A673 (cell line): ENCODE data around the gene BNC2. TPM values are rescaled to one million over a fixed set of nuclear protein-coding genes. Genes with fewer than 3 reads are reported as not detected.

Experiments
- BruUV-seq: library from RNA; stranded (reverse); fragments of 400-500 nt; replicated peaks from 2 replicates; lab custom pipeline; 2021; lab: Mats Ljungman, UMichigan
- CTCF ChIA-PET: fragments of 300-600 bp; sonication (Branson Sonifier 250); formaldehyde crosslinking; loops from one replicate; lab custom pipeline; 2022; ENCODE audit warnings: antibody characterized with exemption; lab: Charles Lee
- POLR2A ChIA-PET: fragments of 300-600 bp; sonication (Branson Sonifier 250); formaldehyde crosslinking; loops from one replicate; lab custom pipeline; 2022; ENCODE audit warnings: antibody characterized with exemption; ENCODE audit not compliant: low non-redundant PET; lab: Charles Lee
- DNase-seq: peaks from one replicate; pipeline ENCODE4 v3.0.0-alpha.2; 2015; ENCODE audit warnings: low spot score
- H3K27ac ChIP-seq: fragments of 200-600 bp; sonication (generic); 2 replicates; pipeline ENCODE4 v1.5.1; 2016; ENCODE audit warnings: mixed run types, low read depth, mild to moderate bottlenecking, mixed read lengths, antibody characterized with exemption, low read length; ENCODE audit not compliant: poor library complexity, severe bottlenecking
- H3K27me3 ChIP-seq: fragments of 200-600 bp; sonication (generic); replicated peaks from 2 replicates; pipeline ENCODE4 v1.6.1; 2017; ENCODE audit warnings: mixed run types, low read depth, mild to moderate bottlenecking, mixed read lengths, antibody characterized with exemption, low read length; ENCODE audit not compliant: insufficient read depth, poor library complexity
- H3K36me3 ChIP-seq: fragments of 200-600 bp; sonication (generic); 2 replicates; pipeline ENCODE4 v1.6.1; 2016; ENCODE audit warnings: mixed run types, mild to moderate bottlenecking, mixed read lengths, antibody characterized with exemption, low read length; ENCODE audit not compliant: insufficient read depth, poor library complexity, severe bottlenecking
- H3K4me1 ChIP-seq: fragments of 200-600 bp; sonication (generic); 2 replicates; pipeline ENCODE4 v1.6.1; 2017; ENCODE audit warnings: mixed run types, mild to moderate bottlenecking, mixed read lengths, antibody characterized with exemption, low read length; ENCODE audit not compliant: insufficient read depth, poor library complexity, severe bottlenecking
- H3K4me3 ChIP-seq: fragments of 200-600 bp; sonication (generic); 2 replicates; pipeline ENCODE4 v1.5.1; 2016; ENCODE audit warnings: low read depth, mixed run types, mild to moderate bottlenecking, mixed read lengths, low read length; ENCODE audit not compliant: poor library complexity, severe bottlenecking
- H3K9me3 ChIP-seq: fragments of 200-600 bp; sonication (generic); 2 replicates; pipeline ENCODE4 v1.6.1; 2016; ENCODE audit warnings: mixed run types, low read depth, mild to moderate bottlenecking, mixed read lengths, antibody characterized with exemption, low read length; ENCODE audit not compliant: poor library complexity, severe bottlenecking
- CTCF ChIP-seq: fragments of 300-800, 200-600 bp; sonication (generic); conservative IDR thresholded peaks from 2 replicates; pipeline ENCODE4 v1.5.1; 2017; ENCODE audit warnings: low read depth, mild to moderate bottlenecking, antibody characterized with exemption, low read length, moderate library complexity, mixed read lengths
- EZH2 ChIP-seq: fragments of 200-600 bp; sonication (generic); IDR thresholded peaks from 2 replicates; pipeline ENCODE4 v1.6.1; 2017; ENCODE audit warnings: borderline replicate concordance, low read depth, mild to moderate bottlenecking, mixed read lengths, antibody characterized with exemption, low read length; ENCODE audit not compliant: poor library complexity, severe bottlenecking
- intact Hi-C: fragments of 100-400 bp; cut with micrococcal nuclease; formaldehyde crosslinking; loops from one replicate; pipeline ENCODE4 v1.10.0; 2022; ENCODE audit not compliant: unreplicated experiment
- total RNA-seq: library from RNA; stranded (reverse); gene quantifications from 2 replicates; pipeline ENCODE4 v1.2.3, GENCODE V29; 2021

BNC2 gene
- total RNA-seq, 1 experiment from 2014 or later = 0.45 TPM

GRCh38 chr9:16450043-16450442 lies 420.4 kb downstream of the BNC2 start:
- Histone ChIP-seq H3K36me3 (no peaks in the 10 kb centered on the region), H3K4me1 (no peaks in the 10 kb centered on the region), H3K27ac (no peak overlapping the region), H3K9me3 (no peaks in the 10 kb centered on the region), H3K27me3 (peaks cover 13% of the 10 kb centered on the region), H3K4me3 (no peak overlapping the region)
- no peak for DNase-seq
- no TSS peak for BruUV-seq
- intact Hi-C loops = no loop called here
- ChIA-PET CTCF (no interaction called here), POLR2A (no interaction called here)
- no peak for TF ChIP-seq EZH2
- TF ChIP-seq CTCF = no peak

- no peak overlapping the region for H3K27ac ChIP-seq
- ChIA-PET CTCF (no interaction called here), POLR2A (no interaction called here)
- H3K27me3 ChIP-seq = peaks cover 17% of the 10 kb centered on the region
- H3K36me3 ChIP-seq = no peaks in the 10 kb centered on the region
- DNase-seq = no peak
- no peaks in the 10 kb centered on the region for H3K4me1 ChIP-seq
- no peak for TF ChIP-seq EZH2
- TF ChIP-seq CTCF = no peak
- no peaks in the 10 kb centered on the region for H3K9me3 ChIP-seq
- no TSS peak for BruUV-seq
- intact Hi-C loops = no loop called here
- no peak overlapping the region for H3K4me3 ChIP-seq
Observed at GRCh38 chr9:16449076-16449730, 421.3 kb downstream of the BNC2 start.

- no peaks in the 10 kb centered on the region for H3K36me3 ChIP-seq
- BruUV-seq = no TSS peak
- intact Hi-C loops = no loop called here
- ChIA-PET POLR2A (no interaction called here), CTCF (no interaction called here)
- H3K27ac ChIP-seq = no peak overlapping the region
- H3K9me3 ChIP-seq = no peaks in the 10 kb centered on the region
- no peak for TF ChIP-seq EZH2
- TF ChIP-seq CTCF = no peak
- peaks cover 20% of the 10 kb centered on the region for H3K27me3 ChIP-seq
- no peak overlapping the region for H3K4me3 ChIP-seq
- H3K4me1 ChIP-seq = no peaks in the 10 kb centered on the region
- DNase-seq = no peak
Observed at GRCh38 chr9:16447946-16448345, 422.5 kb downstream of the BNC2 start.
